ENCODE measurements around the gene BYSL. TPM values are rescaled to one million over a fixed set of nuclear protein-coding genes. Genes with fewer than 3 reads are reported as not detected.

BYSL gene
- polyA plus RNA-seq, 1 experiment: 28.5 TPM

DNA sequence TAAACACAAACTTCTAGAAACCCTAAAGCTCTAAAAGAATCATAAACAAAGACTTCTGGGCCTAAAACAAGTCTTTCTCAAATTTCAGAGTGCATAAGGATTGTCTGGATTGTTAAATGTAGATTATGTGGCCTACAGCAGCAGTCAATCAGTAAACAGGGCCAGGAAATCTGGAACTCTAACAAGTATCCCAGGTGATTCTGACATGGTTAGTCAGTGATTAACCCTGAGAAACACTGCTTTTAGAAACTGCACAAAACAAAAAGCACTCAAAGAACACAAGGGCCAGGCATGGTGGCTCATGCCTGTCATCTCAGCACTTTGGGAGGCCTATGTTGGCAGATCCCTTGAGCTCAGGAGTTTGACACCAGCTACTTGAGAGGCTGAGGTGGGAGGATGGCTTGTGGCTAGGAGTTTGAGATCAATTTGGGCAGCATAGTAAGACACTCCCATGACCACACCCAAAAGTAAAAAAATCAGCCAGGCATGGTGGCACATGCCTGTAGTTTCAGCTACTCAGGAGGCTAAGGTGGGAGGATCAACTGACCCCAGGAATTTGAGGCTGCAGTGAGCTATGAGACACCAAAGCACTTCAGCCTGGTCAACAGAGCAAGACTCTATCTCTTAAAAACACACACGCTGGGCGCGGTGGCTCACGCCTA is 6.3 kb upstream of the BYSL start:
- POLR2A ChIA-PET: no interaction called here
- CTCF ChIA-PET: interaction anchor here (0.8 to 1.1 kb wide), 2 partner anchors 17 to 128 kb away, joined by 3 read pairs; no protein-coding TSS in a partner anchor
- DNase-seq (ENCODE audit: low read depth): no peak

DNA sequence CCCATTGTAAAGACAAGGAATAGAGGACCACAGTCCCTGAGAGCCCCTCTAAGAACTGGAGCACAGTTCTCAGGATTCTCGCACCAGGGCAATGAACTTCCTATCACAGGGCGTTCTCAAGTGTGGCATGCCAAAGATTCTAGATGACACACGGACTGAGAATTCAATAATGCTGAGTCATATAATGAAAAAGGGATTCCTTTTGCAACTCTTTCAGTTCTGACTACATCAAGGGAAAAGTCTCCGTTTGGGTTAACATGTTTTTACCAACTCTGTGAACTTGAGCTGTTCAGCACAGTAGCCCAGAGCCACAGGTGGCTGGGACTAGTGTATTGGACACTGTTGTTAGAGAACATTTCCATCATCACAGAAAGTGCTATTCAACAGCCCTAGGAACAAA is 3.8 kb upstream of the BYSL start:
- peak; percentile 89 for DNase-seq (ENCODE audit: low read depth)
- Histone ChIP-seq H3K4me3 (ENCODE audit: low read depth, low read length) (no peak overlapping the region), H3K36me3 (ENCODE audit: control insufficient read depth, insufficient read depth, low read length) (peaks cover 9% of the 10 kb centered on the region), H3K27me3 (ENCODE audit: control insufficient read depth, insufficient read depth, low read length) (no peaks in the 10 kb centered on the region)
- POLR2A ChIA-PET: no interaction called here
- CTCF ChIA-PET: interaction anchor here (1.9 kb wide), 1 partner anchor 18 kb away, joined by 6 read pairs; no protein-coding TSS in a partner anchor
- TF ChIP-seq CTCF (IDR thresholded peaks at IDR 0.05; ENCODE audit: insufficient read depth, low read depth, low read length): no peak

More for the DNA sequence above, 6.3 kb upstream of the BYSL start:
- Histone ChIP-seq H3K4me3 (ENCODE audit: low read depth, low read length) (no peak overlapping the region), H3K36me3 (ENCODE audit: control insufficient read depth, insufficient read depth, low read length) (peaks cover 9% of the 10 kb centered on the region), H3K27me3 (ENCODE audit: control insufficient read depth, insufficient read depth, low read length) (no peaks in the 10 kb centered on the region)
- TF ChIP-seq CTCF (IDR thresholded peaks at IDR 0.05; ENCODE audit: insufficient read depth, low read depth, low read length): no peak

- H3K27me3 ChIP-seq (ENCODE audit: control insufficient read depth, insufficient read depth, low read length): no peaks in the 10 kb centered on the region
- DNase-seq (ENCODE audit: low read depth): no peak
- ChIA-PET POLR2A (no interaction called here), CTCF (interaction anchor here (0.7 to 5.4 kb wide), 16 partner anchors 9 to 134 kb away, joined by 3 to 83 read pairs (median 4); partner anchors contain the start of gene TOMM6)
- peak overlapping the region; percentile 77 for H3K4me3 ChIP-seq (ENCODE audit: low read depth, low read length)
- no peak for TF ChIP-seq CTCF (IDR thresholded peaks at IDR 0.05; ENCODE audit: insufficient read depth, low read depth, low read length)
- peaks cover under 1% of the 10 kb centered on the region; the same call in 1 of the 2 replicates for H3K36me3 ChIP-seq (ENCODE audit: control insufficient read depth, insufficient read depth, low read length)
Observed at GRCh38 chr6:41921712-41921998, 356 bp downstream of the BYSL start.

GRCh38 chr6:41922154-41922553 is 855 bp downstream of the BYSL start:
- Histone ChIP-seq H3K4me3 (ENCODE audit: low read depth, low read length) (peak overlapping the region; percentile 77), H3K27me3 (ENCODE audit: control insufficient read depth, insufficient read depth, low read length) (no peaks in the 10 kb centered on the region), H3K36me3 (ENCODE audit: control insufficient read depth, insufficient read depth, low read length) (peaks cover 1% of the 10 kb centered on the region)
- POLR2A ChIA-PET: interaction anchor here (0.6 kb wide), 1 partner anchor 134 kb away, joined by 5 read pairs; the partner anchor contains the start of gene TOMM6
- CTCF ChIA-PET: interaction anchor here (0.7 to 5.4 kb wide), 9 partner anchors 8 to 134 kb away, joined by 3 to 83 read pairs (median 7); partner anchors contain the start of gene TOMM6
- no peak for TF ChIP-seq CTCF (IDR thresholded peaks at IDR 0.05; ENCODE audit: insufficient read depth, low read depth, low read length)
- no peak for DNase-seq (ENCODE audit: low read depth)

GRCh38 chr6:41927253-41927652 is 6.0 kb downstream of the BYSL start:
- Histone ChIP-seq H3K36me3 (ENCODE audit: control insufficient read depth, insufficient read depth, low read length) (peaks cover 28% of the 10 kb centered on the region), H3K27me3 (ENCODE audit: control insufficient read depth, insufficient read depth, low read length) (no peaks in the 10 kb centered on the region), H3K4me3 (ENCODE audit: low read depth, low read length) (no peak overlapping the region)
- DNase-seq (ENCODE audit: low read depth): no peak
- no peak for TF ChIP-seq CTCF (IDR thresholded peaks at IDR 0.05; ENCODE audit: insufficient read depth, low read depth, low read length)
- CTCF ChIA-PET: interaction anchor here (4.7 kb wide), 1 partner anchor 11 kb away, joined by 30 read pairs; no protein-coding TSS in a partner anchor
- POLR2A ChIA-PET: interaction anchor here (0.7 to 1.0 kb wide), 2 partner anchors 8 to 20 kb away, joined by 4 to 14 read pairs; no protein-coding TSS in a partner anchor
